DMS153 treated with DMSO at 0.1 percent for 48 hours (cell line): Measurements from ENCODE around the gene TGFB1I1.

Experiments used
- DNase-seq: peaks from one replicate; lab custom pipeline; 2025; ENCODE audit not compliant: unreplicated experiment; lab: John Stamatoyannopoulos, UW

Gene TGFB1I1

DNA sequence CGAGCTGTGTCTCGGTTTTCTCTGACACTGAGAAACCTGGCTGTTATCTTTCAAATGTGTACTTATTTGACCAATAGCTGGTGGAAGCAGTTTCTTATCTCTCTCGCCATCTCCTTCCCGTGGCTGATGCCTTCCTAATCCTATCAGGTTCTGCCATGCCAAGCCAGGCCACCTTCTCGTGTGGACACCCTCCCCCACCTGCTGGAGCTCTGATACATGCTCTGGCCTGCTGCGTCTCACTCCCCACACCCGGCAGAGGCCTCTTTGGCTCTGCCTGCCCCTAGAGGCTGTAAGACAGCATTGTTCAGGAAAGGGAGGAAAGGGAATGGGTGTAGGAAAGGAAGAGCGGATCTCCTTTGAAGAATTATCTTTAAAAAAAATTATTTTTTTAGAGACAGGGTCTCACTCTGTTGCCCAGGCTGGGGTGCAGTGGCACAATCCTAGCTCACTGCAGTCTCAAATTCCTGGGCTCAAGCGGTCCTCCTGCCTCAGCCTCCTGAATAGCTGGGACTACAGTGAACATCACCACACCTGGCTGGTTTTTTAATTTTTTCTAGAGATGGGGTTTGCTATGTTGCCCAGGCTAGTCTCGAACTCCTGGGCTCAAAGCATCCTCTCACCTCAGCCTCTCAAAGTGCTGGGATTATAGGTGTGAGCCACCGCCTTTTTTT, 20.1 kb upstream of the TGFB1I1 start:
- DNase-seq, result peak; percentile 16

DNA sequence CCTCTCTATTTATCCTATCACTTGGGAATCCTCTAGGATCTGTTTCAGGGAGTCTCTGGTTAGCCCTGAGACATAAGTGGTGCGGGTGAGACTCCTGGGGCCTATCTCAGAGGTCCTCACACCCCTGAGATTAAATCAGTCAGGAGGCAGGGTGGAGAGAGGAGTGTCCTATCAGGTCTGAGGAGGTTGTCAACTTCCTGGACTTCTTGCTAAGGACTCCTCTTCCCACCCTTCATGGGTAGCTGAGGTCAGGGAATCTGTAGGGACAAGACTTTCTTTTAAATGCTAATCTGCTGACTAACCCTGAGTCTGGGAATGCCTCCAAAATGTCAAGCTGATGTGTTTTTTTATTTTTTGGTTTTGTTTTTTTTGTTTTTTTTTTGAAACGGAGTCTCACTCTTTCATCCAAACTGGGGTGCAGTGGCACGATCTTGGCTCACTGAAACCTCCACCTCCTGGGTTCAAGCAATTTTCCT, 19.3 kb upstream of the TGFB1I1 start:
- no peak for DNase-seq

DNA sequence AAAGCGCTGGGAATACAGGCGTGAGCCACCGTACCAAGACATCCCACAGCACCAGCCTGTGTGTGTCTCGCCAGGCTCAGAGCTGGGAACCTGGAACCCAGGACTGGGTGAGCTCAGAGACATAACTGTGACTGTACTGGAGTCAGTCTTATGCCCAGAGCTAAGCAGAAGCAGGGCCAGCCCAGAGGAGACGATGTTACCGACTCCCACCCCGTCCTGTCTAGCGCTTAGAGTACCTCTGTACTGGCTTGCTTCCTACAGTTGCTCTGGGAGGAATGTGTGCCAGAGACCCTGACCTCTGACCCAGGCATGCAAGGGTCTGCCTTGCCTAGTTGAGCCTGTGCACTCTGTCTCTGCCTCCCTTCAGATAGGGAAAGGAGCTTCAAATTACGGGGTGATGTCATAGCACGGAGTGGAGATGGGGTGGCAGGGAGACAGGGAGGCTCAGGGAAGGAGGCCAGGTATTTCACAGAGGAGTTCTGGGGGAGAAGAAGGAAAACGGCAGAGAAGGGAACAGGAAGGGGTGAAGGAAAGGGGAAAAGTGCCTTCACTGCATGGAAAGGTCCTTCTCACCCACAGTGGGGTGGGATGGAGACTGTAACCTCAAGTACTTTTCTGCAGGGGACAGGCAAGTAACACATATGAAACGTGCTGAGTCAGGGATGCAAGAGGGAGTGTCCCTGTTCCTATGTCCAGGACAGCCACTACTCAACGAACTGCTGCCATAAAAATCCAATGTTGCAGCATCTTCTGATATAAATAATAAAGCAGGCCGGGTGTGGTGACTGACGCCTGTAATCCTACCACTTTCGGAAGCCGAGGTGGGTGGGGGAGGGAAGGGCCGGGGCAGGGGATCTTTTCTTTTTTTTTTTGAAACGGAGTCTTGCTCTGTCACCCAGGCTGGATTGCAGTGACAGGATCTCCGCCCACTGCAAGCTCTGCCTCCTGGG, 18.4 kb upstream of the TGFB1I1 start:
- DNase-seq, result no peak

DNA sequence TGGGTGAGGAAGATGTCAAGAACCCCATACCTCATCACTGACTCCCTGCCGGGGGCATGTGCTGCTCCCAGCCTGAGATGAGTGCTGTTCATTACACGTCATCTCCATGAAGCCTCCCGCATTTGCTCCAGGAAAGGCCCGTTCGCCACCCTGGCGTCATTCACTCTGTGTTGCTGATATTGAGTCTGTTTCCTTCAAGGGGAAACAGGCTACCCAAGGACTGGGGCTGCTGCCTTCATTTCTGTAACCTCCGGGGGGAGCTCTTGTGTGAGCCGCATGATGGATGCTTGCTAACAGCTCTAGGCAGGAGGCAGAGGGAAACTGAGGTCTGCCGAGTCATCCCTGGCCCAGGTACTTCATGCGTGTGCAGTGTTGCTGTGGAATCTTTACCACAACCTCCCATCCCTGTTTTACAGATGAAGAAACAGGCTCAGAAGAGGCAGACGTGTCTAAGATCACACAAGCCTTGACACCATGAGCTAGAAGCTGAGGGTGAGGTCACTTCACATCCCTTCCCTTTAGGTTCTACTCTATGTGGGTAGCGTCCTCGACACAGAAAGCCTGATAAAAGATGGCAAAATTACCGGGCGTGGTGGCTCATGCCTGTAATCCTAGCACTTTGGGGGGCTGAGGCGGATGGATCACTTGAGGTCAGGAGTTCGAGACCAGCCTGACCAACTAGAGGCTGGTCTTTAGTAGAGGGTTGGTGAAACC, 16.2 kb upstream of the TGFB1I1 start:
- no peak for DNase-seq

DNA sequence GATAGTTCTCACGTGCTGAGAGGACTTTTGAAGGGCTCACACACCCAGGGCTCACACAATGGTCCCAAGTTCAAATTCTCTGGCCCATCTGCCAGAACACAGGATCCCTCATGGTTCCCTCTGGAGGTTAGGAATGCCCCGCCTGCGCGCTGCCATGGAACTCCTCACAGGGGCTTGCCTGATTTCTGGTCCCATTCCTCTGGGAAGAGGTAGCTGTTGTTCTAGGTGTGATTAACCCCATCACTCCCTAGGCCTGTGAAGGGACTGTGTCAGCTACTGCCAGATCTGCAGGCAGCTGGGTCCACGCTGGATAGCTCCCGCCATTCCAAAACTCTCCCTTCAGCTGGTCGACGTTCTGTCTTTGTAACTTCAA, 15.0 kb upstream of the TGFB1I1 start:
- no peak for DNase-seq

DNA sequence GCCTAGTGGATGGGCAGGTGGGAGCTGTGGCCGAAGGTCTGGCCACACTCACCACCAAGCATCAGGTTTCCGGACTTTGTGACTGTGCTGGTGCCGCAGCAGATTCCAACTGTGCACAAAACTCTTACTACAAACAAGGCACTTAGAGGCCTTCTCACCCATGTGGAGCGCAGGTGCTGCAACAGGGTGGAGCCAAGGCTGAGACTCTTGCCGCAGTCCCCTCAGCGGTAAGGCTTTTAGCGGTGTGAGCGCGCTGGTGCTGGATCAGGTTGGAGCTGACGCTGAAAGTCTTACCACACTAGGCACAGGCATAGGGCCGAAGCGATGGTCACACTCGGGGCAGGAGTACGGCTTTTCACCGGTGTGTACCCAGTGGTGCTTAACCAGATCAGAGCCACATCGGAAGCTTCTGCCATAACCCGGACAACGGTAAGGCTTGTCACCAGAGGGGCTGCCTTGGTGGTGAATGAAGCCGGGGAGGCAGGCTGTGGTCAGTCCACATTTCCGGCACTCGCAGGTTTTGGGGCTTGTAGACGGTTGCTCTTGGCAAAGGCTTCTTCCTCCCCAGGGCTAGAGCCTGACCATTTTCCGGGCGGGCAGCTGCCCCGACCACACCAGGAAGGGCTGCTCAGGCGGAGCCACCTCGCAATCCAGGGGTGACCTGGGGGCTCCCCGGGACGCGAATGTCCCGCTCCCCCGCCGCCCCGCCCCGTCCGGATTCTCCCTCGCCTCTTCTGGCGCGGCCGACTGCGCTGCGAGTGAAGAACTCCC, 13.7 kb upstream of the TGFB1I1 start:
- no peak for DNase-seq

DNA sequence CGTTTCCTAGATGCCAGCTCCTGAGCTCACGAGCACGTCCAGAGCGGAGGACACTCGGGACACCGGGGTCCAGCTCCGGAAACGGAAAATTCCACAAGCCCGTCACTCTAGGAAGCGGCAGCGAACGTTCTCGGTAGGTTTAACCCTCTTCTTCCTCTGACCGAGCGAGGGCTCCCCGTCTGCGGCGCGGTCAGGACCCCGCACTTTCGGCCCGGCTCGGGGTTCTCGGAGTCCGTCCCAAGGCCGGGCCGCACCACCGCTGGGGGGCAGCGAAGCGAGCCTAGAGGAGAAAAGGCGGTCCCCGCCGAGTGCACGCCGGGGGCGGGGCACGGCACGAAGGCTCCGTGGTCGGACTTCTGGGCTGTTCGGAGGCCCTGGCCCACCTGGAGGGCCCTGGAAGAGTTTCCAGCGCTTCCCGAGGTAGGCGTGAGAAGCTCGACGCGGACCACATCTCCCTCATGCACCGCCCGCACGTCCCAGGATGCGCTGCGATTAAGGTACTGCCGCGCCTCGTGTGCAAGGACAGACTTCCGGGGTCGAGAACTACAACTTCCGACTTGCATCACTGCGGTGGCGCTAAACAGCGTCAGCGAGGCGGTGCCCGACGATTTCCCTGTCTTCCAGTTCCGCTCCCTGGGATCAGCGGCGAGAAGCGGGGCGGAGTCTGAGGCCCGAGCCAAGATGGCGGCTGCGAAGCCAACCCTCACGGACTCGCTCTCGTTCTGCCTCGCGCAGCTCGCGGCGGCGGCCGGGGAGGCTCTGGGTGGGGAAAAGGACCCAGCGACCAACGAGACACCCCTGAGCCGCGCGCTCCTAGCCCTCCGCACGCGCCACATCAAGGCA, 12.9 kb upstream of the TGFB1I1 start, which contains the start of gene ARMC5:
ARMC5 (plus strand) TSS at position 658 of the 843 bp plus-strand sequence; CDS start at position 682, 24 bp downstream.
- peak; percentile 85 for DNase-seq

DNA sequence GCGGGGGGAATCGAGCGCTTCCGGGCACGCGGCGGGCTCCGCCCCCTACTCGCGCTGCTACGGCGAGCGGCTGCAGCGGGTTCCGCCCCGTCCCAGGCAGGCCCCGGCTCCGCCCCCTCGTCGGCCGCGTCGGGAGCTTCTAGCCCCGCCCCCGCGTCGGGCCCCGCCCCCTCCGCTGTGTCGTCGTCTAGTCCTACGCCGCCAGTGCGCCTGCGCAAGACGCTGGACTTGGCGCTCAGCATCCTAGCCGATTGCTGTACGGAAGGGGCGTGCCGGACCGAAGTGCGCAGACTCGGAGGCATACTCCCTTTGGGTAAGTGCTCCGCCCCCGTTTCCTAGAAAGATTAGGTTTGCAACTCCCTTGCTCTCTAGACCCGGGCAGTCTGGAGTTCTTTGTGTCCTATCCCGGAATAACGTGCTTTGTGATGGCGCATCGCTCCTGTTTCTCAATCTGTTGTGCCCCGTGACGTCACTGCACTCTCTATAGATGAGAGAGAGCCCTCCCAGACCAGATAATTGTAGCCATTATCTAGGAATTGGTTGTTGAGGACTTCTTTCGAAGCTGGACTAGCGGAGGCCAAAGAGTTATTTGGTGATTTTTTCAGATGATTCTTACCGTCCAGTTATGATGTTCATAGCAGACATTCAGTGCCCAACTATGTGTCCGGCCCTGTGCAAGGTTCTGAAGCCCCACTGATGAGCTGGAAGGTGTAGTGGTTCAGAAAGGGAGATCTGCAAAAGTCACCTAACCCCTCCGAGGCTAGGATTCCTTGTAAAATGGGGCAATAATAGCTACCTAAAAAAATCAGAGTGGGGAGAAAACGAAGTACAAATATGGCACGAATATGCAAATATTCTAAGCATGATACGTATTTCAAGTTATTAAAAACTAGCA, 12.0 kb upstream of the TGFB1I1 start:
- DNase-seq, result peak; percentile 98

DNA sequence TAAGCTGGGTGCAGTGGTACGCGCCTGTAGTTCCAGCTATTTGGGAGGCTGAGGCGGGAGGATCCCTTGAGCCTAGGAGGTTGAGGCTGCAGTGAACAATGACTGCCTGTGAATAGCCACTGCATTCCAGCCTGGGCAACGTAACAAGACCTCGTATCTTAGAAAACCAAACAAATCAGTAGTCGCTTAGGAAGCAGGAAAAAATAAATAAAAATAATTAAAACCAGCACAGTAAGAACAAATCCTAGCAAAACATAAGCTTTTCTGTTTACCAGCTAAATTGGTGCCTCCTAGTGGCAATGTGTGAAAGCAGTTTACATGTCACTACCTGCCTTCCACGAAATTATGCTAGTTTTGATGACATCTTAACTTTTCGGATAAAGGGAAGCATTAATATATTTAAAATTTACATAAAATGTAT, 11.4 kb upstream of the TGFB1I1 start:
- DNase-seq, result peak; percentile 31

DNA sequence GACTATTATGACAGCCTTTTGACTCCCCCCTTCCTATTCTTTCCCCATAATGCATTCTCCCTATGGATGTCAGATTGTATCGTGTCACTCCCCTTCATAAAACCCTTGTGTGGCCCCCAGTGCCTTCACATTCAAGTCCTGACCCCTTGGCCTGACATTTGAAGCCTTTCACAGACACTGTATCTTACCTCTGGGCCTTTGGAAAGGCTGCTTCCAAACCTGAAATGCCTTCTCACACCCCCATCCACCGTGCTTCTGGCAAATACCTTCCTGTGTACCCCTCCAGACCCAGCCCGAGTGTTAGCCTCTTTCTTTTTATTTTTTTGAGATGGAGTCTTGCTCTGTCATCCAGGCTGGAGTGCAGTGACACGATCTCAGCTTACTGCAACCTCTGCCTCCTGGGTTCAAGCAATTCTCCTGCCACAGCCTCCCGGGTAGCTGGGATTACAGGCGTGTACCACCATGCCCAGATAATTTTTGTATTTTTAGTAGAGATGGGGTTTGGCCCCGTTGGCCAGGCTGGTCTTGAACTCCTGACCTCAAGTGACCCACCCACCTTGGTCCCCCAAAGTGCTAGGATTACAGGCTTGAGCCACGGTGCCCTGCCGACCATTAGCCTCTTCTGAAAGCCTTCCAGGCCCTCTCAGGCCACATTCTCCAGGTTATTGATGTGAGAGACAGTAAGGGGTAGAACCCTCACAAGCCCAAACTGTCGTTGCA, 10.6 kb upstream of the TGFB1I1 start:
- no peak for DNase-seq

DNA sequence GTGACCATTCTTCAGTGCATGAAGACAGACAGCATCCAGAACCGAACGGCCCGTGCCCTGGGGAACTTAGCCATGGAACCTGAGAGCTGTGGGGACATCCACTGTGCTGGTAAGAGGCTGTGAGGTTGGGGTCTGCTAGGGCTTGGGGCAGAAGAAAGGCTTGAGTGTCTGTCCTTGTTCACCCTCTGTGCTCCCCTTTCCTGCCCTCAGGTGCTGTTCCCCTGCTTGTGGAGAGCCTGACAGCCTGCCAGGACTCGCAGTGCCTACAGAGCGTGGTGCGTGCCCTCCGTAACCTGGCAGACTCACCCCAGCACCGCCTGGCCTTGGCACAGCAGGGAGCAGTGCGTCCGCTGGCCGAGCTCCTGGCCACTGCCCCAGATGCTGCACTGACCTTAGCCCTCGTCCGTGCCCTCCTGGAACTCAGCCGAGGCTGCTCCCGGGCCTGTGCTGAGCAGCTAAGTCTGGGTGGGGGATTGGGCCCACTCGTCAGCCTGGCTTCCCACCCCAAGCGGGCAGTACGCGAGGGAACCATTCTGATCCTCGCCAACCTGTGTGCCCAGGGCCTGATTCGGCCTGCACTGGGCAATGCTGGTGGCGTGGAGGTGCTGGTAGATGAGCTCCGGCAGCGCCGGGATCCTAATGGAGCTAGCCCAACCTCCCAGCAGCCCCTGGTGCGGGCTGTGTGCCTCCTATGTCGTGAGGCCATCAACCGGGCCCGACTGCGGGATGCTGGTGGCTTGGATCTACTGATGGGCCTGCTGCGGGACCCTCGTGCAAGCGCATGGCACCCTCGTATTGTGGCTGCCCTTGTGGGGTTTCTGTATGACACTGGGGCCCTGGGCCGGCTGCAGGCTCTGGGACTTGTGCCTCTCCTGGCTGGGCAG, 9.8 kb upstream of the TGFB1I1 start:
- DNase-seq, result no peak

DNA sequence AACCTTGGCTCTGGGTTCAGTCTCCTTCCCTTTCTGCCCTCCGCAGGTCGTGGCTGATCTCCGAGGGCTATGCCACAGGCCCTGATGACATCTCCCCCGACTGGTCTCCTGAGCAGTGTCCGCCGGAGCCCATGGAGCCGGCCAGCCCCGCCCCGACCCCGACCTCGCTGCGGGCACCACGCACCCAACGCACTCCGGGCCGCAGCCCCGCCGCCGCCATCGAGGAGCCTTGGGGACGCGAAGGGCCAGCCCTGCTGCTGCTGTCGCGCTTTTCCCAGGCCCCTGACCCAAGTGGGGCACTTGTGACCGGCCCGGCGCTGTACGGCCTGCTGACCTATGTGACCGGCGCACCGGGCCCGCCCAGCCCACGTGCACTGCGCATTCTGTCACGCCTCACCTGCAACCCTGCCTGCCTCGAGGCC, 7.6 kb upstream of the TGFB1I1 start:
- DNase-seq, result no peak

DNA sequence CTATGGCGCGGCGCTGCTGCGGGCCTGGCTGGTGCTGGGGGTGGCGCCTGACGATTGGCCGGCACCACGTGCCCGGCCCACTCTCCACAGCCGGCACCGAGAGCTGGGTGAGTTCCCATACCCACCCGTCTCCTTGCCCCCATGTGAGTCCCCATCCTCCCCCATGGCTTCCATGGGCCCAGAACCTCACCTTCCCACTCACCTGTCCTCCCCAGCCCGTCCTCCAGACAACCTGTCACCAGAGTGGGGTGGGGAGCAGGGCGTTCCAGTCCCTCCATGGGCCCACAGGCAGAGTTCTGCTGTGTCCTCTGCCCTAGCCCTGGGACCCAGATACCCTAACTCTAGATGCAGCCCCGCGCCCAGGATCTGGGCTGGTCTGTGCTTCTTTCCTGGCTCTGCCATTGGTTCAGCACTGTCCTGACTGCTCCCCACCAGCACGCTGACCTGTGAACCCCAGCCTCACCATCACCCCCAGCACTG, 7.1 kb upstream of the TGFB1I1 start:
- DNase-seq, result no peak

DNA sequence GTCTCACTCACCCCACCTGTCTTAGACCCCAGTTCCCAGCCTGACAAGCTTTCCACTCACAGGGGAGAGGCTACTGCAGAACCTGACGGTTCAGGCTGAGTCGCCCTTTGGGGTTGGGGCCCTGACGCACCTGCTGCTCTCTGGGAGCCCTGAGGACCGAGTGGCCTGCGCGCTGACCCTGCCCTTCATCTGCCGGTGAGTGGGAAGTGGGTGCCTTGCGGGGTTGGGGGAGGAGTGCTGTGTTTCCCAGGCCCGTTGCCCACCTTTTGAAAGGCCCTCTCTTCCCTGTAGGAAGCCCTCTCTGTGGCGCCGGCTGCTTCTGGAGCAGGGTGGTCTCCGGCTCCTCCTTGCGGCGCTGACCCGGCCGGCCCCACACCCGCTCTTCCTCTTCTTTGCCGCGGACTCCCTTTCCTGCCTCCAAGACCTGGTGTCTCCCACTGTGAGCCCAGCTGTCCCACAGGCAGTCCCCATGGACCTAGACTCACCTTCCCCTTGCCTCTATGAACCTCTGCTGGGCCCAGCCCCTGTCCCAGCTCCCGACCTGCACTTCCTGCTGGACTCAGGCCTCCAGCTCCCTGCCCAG, 6.1 kb upstream of the TGFB1I1 start:
- DNase-seq, result no peak

DNA sequence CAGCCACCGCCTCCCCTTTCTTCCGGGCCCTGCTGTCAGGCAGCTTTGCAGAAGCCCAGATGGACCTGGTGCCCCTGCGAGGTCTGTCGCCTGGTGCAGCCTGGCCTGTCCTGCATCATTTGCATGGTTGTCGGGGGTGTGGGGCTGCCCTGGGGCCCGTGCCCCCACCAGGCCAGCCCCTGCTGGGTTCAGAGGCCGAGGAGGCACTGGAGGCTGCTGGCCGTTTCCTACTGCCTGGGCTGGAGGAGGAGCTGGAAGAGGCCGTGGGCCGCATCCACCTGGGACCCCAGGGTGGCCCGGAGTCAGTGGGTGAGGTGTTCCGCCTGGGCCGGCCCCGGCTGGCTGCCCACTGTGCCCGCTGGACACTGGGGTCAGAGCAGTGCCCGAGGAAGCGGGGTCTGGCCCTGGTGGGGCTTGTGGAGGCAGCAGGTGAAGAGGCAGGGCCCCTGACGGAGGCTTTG, 5.5 kb upstream of the TGFB1I1 start:
- DNase-seq, result no peak

DNA sequence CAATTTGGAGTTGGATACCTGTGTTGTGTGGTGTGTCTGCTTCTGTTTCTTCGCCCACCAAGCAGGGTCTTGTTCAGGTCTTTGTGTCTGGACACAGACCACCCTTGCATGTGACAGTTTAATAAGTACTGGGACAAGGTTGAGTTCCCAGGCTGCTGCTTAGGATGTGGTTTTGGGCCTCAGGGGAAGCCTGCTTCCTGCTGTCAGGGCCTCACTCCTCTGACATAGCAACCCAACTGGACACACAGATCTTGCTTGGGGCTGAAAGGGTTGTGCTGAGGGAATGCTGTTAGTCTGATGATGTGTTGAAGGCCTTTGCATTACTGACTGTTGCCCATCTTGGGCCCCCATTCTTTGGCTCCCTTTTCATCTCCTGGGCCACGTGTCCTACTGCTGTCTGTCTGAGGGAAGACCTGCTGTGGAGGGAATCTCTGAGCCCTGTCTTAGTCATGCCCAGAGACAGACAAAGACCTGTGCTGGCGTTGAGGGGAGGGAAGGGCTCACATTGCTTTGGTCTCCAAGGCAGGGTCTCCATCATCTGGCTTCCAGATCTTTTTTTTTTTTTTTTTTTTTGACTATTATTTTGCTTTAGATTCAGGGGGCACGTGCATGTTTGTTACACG, 4.7 kb upstream of the TGFB1I1 start:
- DNase-seq, result no peak
